NCI-H2107 (cell line): ENCODE measurements around the gene TCOF1.

Experiments used
- DNase-seq: peaks from one replicate; lab custom pipeline; 2025; lab: John Stamatoyannopoulos, UW

The TCOF1 gene

DNA sequence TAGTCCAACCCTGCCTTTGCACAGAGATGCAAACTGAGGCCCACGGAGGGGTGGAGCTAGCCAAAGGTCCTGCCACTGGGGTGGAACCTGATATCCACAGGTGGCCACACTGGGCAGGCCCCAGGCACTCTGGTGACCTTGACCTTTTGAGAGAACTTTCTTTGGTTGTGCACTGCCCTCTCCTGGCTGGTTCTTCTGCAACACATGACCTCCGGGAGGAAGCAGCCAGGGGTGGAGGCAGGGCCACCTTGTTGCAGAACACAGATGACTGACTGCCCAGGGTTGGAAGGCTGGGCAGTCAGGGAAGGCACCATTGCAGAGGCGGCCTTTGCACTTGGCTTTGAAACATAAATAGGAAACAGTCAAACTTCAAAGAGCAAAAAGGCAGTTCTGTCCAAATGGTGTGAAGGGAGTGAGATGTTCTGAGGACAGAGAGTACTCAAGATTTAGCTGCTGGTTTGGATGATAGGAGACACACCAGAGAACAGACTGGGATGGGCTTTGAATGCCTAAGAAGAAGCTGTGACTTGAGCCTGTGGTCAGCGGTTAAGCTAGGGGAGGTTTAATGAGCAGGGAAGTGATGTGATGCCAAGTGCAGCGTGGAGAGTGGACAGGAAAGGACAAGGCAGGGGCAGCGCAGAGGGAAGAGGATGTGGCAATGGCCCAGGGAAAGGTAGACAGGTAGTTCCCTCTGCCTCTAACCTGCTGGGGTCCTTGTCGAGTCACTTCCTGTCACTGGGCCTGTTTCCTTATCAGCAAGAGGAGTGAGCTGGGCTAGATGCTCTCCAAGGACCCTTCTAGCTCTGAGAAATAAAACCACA lies 6.8 kb upstream of the TCOF1 start:
- no peak for DNase-seq

DNA sequence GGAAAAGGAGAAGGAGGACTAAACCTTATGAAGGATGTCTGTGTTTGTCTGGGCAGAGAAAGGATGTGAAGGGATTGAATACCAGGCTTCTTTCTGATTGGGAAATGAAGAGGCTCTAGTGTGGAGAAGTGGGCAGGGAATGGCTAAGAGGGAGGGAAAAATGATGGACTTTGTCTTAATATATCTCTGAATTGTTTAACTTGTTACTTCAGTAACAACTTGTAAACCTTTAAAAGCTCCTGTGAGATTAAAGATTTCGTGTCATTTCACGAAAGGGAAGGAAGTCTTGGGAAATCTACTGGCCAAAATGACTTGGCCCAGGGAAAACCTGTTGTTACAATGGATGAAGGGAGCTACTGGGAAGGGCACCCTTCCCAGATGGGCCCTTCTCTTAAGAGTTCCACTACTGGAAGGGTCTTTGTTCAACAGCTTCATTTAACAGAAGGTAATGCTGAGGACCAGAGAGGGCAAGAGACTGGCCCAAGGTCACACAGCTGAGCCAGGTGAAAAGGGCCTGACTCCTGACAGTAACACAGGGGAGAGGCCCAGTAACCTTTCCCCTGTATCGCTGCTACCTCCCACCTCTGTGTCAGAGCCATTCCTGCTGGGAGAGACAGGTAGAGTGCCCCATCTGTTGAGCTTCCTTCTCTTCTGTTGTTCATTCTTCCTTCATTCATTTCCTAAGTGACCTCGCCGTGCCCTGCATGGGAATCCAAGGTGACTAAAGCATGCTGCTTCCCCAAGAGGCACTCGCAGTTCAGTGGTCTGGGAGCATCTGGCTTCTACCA lies 5.1 kb upstream of the TCOF1 start:
- no peak for DNase-seq

GRCh38 chr5:150353032-150353675 lies 4.3 kb upstream of the TCOF1 start:
- DNase-seq, result no peak

- DNase-seq, result no peak
Measured at GRCh38 chr5:150355791-150356190, 1.7 kb upstream of the TCOF1 start.

GRCh38 chr5:150356575-150357294 lies 762 bp upstream of the TCOF1 start:
- DNase-seq, result no peak

GRCh38 chr5:150358261-150359095 lies 981 bp downstream of the TCOF1 start:
- DNase-seq, result no peak

GRCh38 chr5:150361301-150361700 lies 3.8 kb downstream of the TCOF1 start:
- DNase-seq, result no peak

DNA sequence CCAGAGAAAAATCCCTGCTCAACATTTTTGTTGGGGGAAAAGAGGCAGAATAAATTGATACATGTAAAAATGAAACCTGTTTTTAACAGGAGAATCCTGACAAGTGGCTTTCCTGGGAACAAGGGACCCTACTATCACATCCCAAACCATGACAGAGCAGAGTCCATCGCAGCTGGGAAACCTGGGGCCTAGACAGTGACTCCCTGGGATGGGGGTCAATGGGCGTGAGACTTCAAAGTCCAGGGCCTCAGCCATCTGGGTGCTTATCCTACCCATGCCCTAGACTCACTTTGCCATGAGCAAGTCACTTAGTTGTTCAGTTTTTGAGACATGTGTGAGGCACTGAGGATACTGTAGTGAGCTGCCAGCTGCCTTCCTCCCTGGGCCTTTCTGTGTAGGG lies 5.7 kb downstream of the TCOF1 start:
- no peak for DNase-seq

DNA sequence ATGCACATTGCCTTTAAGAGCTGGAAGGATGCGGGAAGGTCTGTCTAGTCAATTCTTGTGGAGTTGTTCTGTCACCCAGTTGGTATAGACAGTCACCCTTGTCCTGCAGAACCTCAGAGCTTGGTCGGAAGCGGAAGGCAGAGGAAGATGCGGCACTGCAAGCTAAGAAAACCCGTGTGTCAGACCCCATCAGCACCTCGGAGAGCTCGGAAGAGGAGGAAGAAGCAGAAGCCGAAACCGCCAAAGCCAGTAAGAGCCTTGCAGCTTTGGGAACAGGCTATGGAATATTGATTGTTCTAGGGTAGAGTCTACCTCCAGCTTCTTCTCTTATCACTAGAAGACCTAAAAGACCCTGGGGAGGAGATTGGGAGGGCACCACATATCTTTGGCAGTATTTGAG lies 6.5 kb downstream of the TCOF1 start:
- no peak for DNase-seq

DNA sequence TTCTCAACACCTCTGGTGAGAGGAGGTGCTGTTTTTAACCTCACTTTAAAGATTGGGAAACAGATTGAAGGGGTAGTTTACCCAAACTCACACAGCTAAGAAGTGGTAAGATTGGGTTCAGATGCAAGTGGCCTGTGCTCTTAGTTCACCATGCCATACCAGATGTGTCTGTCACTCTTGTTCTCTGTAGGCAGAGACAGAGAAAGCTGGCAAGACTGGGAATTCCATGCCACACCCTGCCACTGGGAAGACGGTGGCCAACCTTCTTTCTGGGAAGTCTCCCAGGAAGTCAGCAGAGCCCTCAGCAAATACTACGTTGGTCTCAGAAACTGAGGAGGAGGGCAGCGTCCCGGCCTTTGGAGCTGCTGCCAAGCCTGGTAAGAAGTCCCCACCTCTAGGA lies 11.0 kb downstream of the TCOF1 start:
- DNase-seq, result no peak

GRCh38 chr5:150372639-150373038 lies 15.1 kb downstream of the TCOF1 start:
- no peak for DNase-seq

DNA sequence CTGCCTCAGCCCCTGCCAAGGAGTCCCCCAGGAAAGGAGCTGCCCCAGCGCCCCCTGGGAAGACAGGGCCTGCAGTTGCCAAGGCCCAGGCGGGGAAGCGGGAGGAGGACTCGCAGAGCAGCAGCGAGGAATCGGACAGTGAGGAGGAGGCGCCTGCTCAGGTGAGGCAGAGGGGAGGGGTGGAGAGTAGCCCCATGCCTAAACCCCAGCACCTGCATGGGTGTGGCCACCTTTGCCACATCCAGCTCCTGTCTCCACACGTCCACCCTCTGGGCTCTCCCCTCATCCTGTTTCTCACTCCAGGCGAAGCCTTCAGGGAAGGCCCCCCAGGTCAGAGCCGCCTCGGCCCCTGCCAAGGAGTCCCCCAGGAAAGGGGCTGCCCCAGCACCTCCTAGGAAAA lies 17.2 kb downstream of the TCOF1 start:
- DNase-seq, result no peak

- DNase-seq, result no peak
Measured at GRCh38 chr5:150376799-150377771, 19.6 kb downstream of the TCOF1 start.

- no peak for DNase-seq
Measured at GRCh38 chr5:150377964-150378694, 20.6 kb downstream of the TCOF1 start.

- no peak for DNase-seq
Measured at GRCh38 chr5:150384701-150385100, 27.2 kb downstream of the TCOF1 start.

DNA sequence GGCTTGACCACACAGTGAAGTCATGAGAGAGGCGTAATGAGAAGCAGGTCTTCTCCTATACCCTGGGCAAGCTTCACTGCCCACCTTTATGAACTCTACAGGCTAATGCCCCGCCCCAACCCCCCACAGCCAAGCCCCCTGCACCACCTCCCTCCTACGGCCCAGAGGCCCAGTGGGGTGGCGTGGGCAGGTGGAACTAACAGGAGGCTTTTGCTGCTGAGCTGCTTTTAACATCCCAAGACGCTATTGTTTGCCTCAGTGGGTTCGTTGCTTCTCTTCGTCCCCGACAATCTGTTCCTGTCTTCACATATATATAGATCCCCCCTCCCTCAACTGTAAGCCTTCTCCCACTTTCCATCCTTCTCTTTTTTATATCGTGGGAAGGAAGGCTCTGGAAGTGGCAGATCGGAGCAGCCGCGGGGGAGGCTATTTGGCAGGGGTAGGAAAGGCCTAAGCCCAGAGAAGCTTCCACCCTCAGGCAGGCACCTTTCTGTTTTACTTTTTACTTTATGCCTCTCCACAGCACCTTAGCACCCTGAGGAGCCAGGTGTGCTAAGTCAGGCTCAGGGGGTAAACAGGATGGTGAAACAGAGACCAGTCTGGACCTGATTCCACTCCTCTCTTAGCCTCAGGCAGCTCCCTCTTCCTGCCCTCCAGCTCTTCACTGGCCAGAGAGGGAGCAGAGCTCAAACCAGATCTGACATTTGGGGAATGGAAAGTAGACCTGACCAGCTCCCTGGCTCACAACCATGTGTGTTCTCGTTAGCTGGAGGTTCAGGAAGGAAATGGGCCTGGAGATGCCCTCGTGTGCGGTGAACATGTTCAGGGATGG lies 28.7 kb downstream of the TCOF1 start:
- DNase-seq, result no peak

GRCh38 chr5:150389531-150390266 lies 32.2 kb downstream of the TCOF1 start:
- DNase-seq, result no peak
